HG03442 (cell line): Measurements from ENCODE around the gene ZC3H18.
A peak's percentile ranks its signal among the peaks of the same experiment; 100 is the strongest.

Source experiments
- ATAC-seq: cut with Tn5 transposase; IDR thresholded peaks from one replicate; pipeline ENCODE4 v1.9.1; 2021; ENCODE audit warnings: mild to moderate bottlenecking, moderate library complexity; ENCODE audit not compliant: unreplicated experiment

ZC3H18 gene

DNA sequence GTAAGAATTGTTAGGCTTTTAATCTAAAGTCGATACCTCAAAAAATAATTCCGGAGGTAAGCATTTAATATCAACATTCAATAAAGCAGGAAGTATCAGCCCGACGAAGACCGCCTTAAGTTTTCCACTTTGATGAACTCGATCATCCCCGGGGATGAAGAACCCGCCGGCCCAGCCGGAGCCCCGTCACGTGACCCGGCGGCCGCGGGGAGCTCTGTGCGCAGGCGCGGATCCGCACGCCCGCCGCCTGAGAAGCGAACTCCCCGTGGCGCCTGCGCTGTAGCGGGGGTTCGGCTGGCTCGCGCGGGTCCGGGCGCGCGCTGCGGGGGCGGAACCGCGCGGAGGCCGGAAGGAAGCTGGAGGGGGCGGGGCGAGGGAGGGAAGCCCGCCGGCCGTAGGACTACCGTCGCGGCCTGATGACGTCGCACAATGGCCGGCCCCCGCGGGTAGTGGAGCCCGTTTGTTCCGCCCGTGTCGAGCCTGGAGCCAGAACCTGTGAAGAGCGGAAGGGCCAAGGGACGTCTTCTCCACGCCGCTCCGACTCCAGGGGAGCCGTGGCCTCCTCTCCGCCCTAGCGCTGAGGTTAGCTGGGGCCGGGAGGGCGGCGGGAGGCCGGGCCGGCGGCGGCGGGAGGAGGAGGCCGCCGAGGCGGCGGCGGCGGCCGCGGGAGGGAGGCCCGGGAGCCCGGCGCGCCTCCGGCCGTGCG is at the start of gene ZC3H18:
ZC3H18 (plus strand) TSS at position 419 of the 706 bp plus-strand sequence. CDS start 6,721 bp downstream, outside the sequence.
- peak; percentile 74 for ATAC-seq

DNA sequence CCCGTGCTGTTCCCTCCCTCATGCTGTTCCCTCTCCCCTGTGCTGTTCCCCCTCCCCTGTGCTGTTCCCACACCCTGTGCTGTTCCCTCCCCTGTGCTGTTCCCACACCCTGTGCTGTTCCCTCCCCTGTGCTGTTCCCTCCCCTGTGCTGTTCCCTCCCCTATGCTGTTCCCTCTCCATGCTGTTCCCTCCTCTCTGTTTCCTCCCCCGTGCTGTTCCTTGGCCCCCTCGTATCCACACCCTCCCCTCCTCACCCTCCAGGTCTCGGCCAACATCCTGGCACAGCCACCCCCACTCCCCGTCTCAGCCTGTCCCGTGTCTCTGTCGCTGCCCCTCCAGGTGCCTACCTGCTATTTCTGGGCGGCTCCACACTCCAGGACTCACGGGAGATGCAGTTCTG is 48.5 kb upstream of the ZC3H18 start:
- ATAC-seq = no peak

DNA sequence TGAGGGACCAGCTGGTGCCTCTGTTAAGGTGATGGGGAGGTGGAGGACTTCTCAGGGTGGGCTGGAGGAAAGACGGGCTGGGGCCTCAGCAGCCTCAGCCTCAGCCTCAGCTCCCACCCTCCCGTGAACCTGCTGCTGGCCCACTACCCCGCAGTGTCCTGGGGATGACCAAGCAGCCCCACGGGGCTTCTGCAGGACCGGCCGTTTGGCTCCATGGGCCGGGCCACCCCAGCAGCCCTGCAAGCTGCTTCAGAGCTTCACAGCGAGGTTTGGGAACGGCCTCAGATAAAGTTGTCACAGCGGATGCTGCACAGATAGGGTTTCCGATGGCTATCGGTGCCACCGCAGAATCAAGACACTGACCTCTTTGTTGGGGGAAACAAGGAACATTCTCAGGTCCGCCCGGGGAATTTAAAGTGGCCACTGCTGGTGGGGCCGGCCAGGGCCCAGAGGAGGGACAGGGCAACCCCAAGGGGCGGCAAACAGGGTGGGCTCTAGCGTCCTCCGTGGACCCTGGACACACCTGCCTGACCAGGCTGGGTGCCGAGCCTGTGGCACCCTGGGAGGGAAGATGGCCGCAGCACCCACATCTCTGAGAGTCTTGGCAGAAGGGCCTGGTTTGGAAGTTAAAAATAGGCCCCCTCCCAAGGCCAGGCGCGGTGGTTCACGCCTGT is 47.8 kb upstream of the ZC3H18 start:
- no peak for ATAC-seq

DNA sequence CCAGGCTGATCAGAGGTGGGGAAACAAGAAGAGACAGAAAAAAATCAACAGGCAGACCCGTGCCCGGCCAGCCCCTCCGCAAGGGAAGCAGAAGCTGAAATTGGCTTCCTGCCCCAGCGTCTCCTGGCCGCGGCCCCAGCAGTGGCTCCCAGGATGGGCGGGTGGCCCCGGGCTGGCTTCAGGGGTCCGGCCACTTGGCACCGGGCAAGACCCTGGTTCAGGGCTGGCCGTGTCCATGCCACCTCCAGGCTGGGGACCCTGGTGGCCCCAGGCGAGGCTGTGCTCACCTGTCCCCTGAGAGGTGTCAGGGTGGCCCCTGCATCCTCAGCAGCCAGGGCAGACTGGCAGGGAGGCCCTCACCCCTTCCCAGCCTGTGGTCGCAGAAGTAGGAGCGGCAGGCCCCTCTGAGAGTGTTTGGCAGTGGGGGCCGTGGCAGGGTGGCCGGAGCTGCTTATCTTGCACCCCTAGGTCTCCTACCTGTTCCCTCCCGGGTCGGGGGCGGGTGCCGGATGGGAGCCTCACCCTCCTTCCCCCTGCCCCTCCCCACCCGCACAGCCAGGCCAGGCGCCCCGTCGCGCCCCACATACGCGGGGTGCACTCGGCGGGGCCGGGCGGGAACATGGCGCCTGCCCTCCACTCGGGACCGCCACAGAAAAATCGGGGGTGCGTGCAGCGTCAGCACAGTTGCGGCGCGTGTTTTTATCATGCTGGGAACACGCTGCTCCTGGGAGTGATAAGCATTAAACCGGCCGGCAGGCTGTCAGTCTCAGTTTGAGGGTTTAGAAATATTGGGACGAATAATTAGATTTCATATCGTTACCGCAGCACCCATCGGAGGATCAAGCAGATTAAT is 46.7 kb upstream of the ZC3H18 start:
- no peak for ATAC-seq

DNA sequence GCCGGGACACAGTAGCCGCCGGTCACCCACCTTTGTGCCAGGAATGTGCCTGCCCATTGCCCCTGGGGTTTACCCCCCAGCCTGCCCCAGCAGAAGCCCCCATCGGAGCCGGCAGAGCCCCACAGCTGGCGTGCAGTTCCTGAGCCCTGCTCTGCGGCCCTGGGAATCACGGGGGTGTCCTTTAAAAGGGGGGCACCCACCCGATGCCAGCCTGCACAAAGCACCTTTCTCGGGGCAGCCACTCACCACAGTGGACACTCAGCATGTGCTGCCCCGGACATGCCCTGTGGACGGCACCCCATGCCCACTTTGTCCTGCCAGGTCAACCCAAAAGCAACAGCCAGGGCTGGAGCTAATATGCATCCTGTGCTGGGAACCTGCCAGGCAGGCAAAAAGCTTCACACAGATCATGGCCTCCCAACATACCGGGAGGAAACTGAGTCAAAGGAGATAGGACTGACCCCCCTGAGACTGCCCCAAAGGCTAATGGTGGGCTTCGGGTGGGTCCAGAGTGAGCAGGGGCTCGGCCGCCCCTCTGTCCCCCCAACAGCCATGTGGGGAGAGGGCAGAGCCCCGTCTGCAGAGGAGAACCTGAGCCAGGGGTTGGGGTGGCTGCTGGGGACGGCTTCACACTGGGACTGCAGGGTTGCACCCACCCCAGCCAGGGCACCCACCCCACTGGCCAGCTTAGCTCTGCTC is 45.8 kb upstream of the ZC3H18 start:
- ATAC-seq = no peak

DNA sequence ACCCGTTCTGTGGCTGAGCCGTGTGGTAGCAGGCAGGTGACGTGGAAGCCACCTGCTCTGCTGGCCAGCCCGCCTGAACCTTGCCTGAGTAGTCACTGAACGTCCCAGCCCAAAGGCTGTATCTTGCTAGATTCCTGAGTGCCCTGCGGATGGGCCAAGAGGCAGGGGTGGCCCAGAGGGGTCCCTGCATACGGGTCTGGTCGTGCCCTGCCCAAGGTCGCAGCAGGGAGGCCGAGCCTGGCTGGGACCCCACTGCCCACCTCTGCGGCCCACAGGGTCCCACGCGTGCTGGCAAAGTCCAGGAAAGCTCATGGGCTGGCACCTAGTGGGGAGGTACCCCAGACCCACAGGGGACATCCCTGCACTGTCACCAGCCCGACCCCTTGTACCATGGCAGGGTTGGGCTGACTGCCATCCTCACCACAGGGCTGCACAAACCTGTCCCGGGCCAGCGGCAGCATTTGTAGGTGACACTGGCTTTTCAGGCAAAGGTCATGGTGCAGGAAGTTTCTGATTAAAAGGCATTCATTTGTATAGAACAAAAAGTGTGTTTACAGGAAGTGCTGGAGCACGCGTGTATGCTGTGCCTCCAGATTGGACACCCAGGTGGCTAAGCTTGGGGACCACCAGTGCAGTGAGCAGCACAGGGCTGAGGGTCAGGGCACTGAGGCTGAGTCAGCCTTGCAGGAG is 45.1 kb upstream of the ZC3H18 start:
- no peak for ATAC-seq

DNA sequence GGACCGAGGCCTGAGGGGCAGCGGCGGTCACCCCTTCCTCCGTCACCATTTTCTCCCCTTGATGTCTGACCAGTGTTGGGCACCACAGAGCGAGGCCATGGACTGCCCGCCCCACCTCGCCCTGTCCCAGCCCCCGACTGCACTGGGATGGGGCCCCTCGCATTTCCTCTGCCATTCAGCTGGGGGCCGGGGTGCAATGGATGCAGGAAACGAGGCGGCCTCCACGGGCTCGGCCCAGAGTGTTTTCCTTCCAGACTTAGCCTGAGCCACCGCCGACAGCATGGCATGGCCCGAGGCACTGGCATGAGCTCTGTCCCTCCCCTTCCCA is 44.6 kb upstream of the ZC3H18 start:
- no peak for ATAC-seq

DNA sequence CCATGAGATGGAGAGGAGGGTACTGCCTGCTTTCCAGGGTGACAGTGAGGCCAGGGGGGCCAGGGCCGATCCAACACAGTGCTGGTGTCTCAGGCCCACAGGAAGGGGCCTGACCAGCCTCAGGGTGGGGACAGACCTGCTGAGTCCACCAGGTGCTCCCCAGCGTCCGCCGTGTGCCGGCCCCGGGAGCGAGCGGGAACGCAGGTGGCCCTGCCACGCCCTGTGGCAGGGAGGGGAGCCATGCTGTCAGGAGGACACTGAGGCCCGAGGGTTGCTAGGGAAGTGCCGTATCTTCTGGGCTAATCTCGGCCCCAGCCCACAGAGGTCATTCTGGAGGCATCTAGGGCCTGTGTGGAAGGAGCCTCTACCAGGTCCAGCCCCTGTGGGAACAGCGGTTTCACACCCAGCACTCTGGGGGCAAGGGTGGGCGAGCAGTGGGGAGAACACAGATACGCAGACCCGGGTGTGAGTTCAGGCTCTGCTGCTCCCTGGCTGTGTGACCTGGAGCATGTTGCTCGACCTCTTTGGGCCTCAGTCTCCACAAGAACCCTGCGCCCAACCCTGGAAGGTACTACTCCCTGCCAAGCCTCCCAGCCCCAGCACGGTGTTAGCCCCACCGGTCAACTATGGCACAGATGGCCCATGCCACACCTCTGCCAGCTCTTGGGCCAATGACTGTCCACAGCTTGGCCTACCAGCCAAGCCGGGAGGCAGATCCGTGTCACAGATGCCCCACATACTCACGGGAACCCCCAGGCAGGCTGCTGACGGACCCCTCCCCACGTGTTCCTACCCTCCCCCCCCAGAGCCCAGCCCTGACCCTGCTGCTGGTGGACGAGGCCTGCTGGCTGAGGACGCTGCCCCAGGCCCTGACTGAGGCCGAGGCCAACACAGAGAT is 43.9 kb upstream of the ZC3H18 start:
- ATAC-seq = no peak

DNA sequence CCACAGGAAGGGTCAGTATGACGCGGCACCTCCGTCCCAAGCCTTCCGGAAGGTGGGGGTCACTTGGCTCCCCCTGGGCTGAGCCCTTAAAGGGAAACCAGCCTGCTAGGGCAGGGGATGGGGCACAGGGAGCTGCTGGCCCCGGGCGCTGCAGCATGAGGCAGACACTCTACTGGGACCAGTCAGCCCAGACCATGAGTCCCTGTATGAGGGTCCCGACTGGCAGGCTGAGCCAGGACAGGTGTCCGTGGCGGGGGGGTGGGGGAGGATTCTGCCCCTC is 43.4 kb upstream of the ZC3H18 start:
- no peak for ATAC-seq

DNA sequence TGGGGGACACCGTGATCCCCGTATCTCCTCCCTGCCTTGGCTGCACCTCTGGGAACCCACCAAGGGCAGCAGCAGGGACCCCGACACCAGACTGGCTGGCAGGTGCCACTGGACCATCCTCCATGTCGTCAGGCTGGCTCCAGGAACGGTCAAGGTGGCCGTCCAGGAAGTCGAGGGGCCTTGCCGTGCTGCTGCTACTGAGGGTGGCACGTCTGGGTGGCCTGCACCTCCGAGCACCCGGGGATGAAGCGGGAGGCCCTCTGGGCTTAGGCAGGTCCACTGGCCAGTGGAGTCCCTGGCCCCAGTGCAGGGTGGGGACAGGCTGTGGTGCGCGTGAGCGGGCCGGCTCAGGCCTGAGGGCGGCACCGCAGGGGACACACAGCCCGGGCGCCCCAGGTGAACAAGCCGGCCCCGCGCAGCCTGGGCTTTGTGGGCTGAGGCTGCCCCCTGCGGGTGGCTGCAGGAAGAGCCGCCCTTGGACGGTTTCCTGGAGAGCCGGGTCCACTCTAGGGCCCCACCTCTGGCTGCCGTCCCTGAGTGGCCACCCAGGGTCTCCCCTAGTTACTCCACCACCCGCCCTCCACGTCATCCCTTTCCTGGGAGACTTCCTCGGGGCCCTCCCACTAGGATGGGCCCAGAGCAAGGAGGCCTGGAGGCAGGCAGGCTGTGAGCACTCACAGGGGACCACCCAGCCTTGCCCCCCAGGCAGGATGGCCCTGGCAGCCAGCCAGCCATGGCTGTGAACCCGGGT is 42.8 kb upstream of the ZC3H18 start:
- no peak for ATAC-seq

DNA sequence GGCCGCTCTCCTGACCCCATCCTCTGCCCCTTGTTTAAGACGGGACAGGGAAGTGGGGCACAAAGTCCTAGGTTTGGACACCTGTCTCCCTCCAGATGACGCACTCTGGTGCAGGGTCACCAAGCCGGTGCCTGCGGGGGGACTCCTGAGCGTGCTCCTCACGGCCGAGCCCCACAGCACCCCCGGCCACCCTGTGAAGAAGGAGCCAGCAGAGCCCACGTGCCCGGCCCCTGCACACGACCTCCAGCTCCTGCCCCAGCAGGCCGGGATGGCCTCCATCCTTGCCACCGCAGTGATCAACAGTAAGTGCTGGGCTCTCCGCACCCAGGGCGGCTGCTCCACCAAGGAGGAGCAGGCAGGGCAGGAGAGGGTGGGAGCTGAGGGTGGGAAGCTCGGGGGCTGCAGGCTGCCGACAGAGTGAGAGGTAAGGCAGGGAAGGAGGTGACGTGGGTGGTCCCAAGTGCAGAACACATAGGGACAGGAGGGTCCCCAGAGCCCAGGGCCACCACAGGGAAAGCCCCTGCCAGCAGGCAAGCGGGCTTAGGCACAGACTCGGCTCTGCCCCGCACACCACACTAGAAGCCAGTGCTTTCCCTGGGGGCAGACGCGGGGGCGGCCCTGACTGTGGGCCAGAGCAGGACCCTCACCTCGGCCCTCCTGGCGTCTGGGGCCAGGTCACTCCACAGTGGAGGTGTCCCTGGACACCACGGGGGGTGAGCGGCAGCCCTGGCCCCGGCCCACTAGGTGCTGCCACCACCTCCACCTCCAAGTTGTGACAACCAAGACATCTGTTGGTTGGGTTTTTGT is 42.1 kb upstream of the ZC3H18 start:
- no peak for ATAC-seq

DNA sequence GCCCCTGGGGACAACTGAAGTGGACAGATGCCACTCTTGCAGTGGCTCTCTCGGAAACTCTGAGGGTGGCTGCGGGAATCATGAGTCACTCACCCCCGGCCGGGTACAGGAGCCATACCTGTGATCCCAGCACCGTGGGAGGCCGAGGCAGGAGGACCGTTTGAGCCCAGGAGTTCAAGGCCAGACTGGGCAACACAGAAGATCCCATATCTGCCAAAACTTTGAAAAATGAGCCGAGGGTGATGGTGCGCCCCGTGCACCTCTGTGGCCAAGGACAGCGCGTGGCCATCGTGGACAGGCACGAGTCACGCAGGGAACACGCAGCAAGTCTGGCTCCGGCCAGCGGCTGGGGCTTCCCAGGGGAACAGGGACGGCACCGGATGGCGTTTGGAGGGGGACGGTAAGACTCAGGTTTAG is 41.3 kb upstream of the ZC3H18 start:
- no peak for ATAC-seq

DNA sequence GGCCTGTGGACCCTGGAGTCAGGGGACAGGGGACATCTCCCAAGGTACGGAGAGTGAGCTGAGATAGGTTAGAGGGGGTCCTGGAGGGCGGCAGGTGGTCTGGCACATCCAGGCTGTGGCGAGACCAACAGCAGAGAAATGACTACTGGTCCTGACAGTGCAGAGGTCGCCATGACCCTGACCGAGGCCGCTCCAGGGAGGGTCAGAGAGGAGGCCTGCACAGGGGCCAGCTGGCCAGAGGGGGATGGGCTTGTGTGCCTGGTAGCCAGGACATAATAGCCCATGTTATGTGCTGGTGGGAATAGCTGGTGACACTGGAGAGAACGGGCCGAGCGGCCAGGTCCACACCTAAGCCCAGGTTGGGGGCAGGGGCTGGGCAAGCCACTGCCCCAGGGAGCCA is 40.6 kb upstream of the ZC3H18 start:
- ATAC-seq = no peak

DNA sequence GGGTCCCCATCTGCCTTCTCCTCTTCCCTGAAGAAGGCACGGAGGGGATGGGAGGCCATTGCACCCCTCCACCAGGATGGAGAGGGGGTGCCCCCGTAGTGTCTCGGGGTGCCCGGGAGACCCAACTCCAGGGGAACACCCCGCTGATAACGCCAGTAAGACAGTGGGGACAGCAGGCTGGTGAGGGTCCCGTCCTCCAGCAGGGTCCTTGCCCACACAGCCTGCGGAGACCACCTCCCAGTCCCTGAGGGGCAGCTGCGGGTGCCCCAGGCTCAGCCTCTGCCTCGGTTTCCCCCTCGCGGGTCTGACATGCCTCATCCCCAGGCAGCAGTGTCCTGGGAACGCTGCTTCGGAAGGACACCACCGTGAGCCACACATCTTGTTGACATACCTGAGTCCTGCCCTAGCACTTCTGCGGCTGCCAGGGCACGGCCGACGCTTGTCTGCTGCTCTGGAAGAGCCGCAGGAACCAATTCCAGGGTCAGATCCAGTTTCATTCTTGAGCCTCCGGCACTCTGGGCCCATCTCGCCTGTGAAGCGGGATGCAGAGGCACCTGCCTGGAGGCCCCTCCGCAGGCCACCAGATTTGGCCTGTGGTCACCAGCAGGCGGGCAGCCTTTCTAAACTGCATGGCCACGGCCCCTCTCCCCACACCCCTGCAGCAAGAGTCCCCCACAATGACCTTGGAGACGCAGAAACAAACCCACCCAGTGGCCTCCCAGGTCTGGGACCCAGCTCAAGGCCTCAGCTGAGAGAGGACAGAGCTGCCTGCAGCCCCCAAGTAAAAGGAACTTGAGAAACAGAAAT is 39.9 kb upstream of the ZC3H18 start:
- ATAC-seq = no peak

DNA sequence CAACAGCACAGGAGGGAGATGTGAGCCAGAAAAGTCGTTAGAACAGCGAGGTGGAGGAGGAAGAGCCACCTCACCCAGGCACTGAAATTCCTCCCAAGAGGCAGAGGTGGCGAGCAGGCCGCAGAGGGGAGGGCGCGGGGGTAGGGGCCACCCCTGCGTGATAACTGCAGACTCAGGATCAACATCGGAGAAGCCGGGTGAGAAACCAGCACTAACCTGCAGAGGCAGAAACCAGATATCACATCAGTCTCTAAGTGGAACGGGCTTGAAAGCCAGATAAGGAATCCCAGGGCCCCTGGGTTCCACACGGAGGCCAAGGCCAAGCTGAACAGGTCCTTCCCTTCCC is 39.4 kb upstream of the ZC3H18 start:
- ATAC-seq = no peak

DNA sequence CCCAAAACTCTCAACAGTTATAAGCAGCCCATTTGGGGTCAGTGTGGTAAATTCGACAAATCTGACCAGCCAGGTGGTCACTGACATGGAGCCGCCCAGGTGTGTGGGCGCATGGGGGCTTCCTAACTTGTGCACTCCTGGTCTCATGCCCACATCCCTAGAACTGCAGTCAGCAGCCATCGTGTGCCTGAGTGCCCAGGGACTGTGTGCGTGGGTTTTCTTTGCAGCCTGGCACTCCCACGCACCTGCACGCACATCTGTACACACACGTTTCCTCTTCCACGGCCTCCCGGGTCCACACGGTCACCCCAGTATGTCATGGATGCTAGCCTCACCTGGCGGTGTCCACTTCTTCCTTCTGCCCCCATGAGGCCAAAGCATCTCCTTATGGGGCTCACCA is 38.9 kb upstream of the ZC3H18 start:
- no peak for ATAC-seq

DNA sequence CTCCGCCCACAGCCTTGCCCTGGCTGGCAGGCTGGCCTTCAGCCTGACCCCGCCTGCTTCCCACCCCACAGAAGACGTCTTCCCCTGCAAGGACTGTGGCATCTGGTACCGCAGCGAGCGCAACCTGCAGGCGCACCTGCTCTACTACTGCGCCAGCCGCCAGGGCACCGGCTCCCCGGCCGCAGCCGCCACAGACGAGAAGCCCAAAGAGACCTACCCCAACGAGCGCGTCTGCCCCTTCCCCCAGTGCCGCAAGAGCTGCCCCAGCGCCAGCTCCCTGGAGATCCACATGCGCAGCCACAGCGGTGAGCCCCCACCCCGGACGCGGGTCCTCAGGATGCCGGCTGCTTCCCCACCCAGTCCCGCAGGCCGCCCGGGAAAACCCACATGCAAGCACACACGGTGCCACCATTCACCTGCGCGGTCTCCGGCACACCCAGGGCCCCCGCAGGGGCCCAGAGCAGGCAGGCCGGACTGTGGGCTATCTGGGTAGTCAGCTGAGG is 38.2 kb upstream of the ZC3H18 start:
- ATAC-seq = no peak
